ENCODE results near the gene NCAPD2.
"Not testable (repeated sequence)": the region's sequence is repeated elsewhere in the genome, so short reads cannot be mapped to it uniquely, and the experiment has no call there.

NCAPD2 gene

GRCh38 chr12:6551063-6551461 lies 57.2 kb downstream of the NCAPD2 start:
- no peak for FAIRE-seq

GRCh38 chr12:6551496-6552139 lies 57.7 kb downstream of the NCAPD2 start:
- no peak for FAIRE-seq

- FAIRE-seq: no peak
Measured at GRCh38 chr12:6552140-6552551, 58.2 kb downstream of the NCAPD2 start.

GRCh38 chr12:6553051-6553868 lies 59.4 kb downstream of the NCAPD2 start:
- no peak for FAIRE-seq

- FAIRE-seq: peak; percentile 9
Measured at GRCh38 chr12:6554168-6555017, 60.5 kb downstream of the NCAPD2 start.

- FAIRE-seq: no peak
Measured at GRCh38 chr12:6555018-6555691, 61.3 kb downstream of the NCAPD2 start.

GRCh38 chr12:6556496-6556817 lies 62.6 kb downstream of the NCAPD2 start:
- not testable (repeated sequence) for FAIRE-seq

- no peak for FAIRE-seq
Measured at GRCh38 chr12:6556857-6557256, 63.0 kb downstream of the NCAPD2 start.

- FAIRE-seq: not testable (repeated sequence)
Measured at GRCh38 chr12:6558014-6558760, 64.3 kb downstream of the NCAPD2 start.

- no peak for FAIRE-seq
Measured at GRCh38 chr12:6559500-6559899, 65.6 kb downstream of the NCAPD2 start.

GRCh38 chr12:6560501-6561205 lies 66.8 kb downstream of the NCAPD2 start:
- no peak for FAIRE-seq

GRCh38 chr12:6562881-6563280 lies 69.0 kb downstream of the NCAPD2 start:
- FAIRE-seq: no peak

GRCh38 chr12:6563448-6564050 lies 69.6 kb downstream of the NCAPD2 start:
- FAIRE-seq: no peak

GRCh38 chr12:6567112-6567670 lies 73.3 kb downstream of the NCAPD2 start:
- FAIRE-seq: no peak

GRCh38 chr12:6569312-6569711 lies 75.4 kb downstream of the NCAPD2 start:
- no peak for FAIRE-seq

- FAIRE-seq: no peak
Measured at GRCh38 chr12:6569786-6570185, 75.9 kb downstream of the NCAPD2 start.

- no peak for FAIRE-seq
Measured at GRCh38 chr12:6570264-6570887, 76.5 kb downstream of the NCAPD2 start.

- FAIRE-seq: no peak
Measured at GRCh38 chr12:6573001-6573400, 79.1 kb downstream of the NCAPD2 start.

- FAIRE-seq: no peak
Measured at GRCh38 chr12:6574576-6575295, 80.8 kb downstream of the NCAPD2 start.

GRCh38 chr12:6575648-6576047 lies 81.7 kb downstream of the NCAPD2 start:
- no peak for FAIRE-seq

Measured in TTC549 (cell line).